Activated CD8-positive, alpha-beta memory T cell treated with anti-CD3 and anti-CD28 coated beads for 4 hours (primary cell): Measurements from ENCODE around the gene LRBA.
"Not testable (repeated sequence)": the region's sequence is repeated elsewhere in the genome, so short reads cannot be mapped to it uniquely, and the experiment has no call there.

Experiments
- DNase-seq, 2 donors: peaks; one replicate each; pipeline ENCODE4 v3.0.0-alpha.2; 2020; ENCODE audit warnings: low read depth in 2 of 2

LRBA gene

GRCh38 chr4:150743564-150744342, 271.3 kb downstream of the LRBA start:
- no peak for DNase-seq

DNA sequence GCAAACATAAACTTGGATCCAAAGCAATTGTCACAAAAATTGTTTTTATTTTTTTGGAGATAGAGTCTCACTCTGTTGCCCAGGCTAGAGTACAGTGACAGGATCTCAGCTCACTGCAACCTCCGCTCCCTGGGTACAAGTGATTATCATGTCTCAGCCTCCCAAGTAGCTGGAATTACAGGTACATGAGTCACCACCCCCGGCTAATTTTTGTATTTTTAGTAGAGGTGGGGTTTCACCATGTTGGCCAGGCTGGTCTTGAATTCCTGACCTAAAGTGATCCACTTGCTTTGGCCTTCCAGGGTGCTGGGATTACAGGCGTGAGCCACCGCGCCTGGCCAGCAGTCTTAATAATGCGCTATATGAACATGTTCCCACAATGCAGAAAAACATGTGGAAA, 272.2 kb downstream of the LRBA start:
- DNase-seq: not testable (repeated sequence)

GRCh38 chr4:150739591-150739990, 275.5 kb downstream of the LRBA start:
- no peak for DNase-seq

- no peak for DNase-seq
These were observed 289.0 kb downstream of the LRBA start for GRCh38 chr4:150725957-150726523.

GRCh38 chr4:150723727-150724411, 291.2 kb downstream of the LRBA start:
- no peak for DNase-seq

DNA sequence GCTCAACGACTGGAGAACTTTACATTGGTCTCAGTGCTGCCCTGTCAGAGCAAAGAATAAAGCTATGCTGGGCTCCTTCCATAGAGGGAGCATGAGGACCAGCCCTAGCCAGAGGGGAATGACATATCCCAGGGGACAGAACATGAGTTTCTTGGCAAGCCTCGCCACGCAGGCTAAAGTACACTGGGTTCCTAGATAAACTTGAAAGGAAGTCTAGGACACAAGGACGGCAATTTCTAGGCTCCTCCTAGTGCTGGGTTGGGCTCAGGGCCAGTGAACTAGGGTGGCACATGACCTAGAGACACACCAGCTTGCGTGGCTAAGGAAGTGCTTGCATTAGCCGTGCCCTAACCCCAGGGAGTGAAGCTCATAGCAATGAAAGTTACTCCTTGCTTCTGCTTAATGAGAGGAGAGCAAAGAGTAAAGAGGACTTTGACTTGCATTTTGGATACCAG, 292.1 kb downstream of the LRBA start:
- DNase-seq: no peak

DNA sequence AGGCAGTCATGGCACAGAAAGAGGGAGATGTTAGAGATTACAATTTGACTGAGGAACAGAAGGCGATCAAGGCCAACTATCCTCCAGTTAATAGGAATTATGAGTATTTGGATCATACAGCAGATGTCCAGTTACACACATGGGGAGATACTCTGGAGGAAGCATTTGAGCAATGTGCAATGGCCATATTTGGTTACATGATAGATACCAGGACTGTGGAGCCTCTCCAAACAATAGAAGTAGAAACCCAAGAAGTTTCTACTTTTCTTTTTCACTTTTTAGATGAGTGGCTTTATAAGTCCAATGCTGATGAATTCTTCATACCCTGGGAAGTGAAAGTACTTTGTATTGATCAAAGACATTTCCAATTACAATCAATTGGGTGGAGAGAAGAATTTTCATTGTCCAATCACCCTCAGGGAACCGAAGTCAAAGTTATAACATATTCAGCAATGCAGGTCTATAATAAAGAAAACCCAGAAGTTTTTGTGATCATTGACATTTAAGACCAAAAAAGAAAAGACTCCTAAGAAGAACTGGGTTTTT, 294.0 kb downstream of the LRBA start:
- no peak for DNase-seq

GRCh38 chr4:150717952-150718351, 297.1 kb downstream of the LRBA start:
- DNase-seq: no peak

DNA sequence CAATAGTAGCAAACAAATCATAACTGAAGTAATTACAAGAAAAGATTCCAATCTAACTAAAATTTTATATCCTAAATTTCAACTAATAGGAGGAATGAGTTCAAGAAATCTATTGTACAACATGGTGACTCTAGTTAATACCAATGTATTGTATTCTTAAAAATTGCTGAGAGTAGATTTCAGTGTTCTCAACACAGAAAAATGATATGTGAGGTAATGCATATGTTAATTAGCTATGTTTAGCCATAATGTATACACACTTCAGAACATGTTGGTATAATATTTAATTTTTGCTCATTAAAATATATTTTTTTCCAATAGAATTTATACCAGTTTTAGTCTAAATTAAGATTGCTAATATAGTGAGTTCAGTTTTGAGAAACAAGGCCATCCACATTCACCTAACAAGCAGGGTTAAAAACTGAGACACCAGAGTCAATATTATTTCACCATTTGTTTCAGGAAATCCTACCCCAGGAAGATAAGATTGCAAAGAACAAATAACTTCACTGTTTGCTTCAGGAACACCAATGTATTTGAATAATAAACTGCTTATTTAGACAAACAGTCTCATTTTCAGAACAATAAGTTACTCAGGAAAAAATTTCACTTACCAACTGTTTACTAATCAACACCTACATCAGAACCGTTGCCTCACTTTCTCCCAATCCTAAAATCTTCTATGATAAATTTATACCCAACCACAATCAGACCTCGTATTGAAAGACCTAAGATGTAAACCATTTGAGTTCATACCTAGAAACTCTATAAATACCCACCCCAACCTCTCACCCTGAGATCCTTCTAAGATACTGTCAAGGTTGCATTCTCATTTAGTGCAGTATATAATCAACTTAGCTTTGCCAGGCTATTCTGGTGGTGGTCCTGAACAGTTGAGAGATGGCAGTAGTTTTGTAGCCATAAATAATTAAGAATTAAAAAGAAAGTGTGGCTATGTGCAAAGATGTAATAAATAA, 300.3 kb downstream of the LRBA start:
- no peak for DNase-seq

- no peak for DNase-seq
These were observed 301.8 kb downstream of the LRBA start for GRCh38 chr4:150713251-150713650.

DNA sequence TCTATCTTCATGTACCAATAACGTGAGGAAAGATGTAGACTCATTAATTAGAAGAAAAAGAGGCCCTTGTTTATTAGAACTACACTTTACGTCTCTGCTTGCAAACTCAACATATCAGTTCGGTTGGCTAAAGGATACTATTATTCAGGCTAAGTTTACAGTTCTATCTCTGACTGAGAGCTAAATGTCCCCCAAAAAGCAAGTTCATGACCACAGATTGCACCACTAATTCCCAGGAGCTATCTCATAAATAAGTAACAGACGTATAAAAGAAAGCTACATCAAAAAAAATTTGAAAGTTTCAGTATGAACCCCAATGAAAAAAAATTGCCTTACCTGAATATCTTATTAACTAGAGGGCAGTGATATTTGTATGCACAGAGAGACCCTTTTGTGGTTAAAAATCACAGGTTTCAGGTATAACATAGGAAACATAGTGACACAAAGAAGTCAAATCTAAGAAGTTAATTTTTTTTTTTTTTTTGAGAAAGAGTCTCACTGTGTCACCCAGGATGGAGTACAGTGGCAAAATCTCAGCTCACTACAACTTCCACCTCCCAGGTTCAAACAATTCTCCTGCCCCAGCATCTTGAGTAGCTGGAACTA, 304.2 kb downstream of the LRBA start:
- DNase-seq: no peak

GRCh38 chr4:150708004-150708403, 307.1 kb downstream of the LRBA start:
- DNase-seq: no peak

DNA sequence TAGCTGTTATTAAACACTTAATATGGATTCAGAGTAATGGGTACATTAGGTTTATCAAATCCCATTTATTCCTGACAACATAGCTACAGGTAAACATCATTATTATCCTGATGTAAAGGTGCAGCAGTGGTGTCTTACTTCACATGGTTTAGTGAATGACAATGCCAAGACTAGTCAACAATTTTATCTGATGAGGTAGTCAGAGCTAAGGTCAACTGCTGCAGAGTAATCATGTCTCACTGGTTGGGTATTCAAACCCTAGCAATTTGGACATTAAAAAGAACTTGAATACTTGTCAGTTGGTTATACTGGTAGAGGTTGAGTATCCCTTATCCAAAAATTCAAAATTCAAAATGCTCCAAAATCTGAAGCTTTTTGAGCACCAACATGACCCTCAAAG, 315.5 kb downstream of the LRBA start:
- no peak for DNase-seq

- no peak for DNase-seq
These were observed 319.9 kb downstream of the LRBA start for GRCh38 chr4:150695162-150695561.

- no peak for DNase-seq
These were observed 320.6 kb downstream of the LRBA start for GRCh38 chr4:150694438-150694837.

DNA sequence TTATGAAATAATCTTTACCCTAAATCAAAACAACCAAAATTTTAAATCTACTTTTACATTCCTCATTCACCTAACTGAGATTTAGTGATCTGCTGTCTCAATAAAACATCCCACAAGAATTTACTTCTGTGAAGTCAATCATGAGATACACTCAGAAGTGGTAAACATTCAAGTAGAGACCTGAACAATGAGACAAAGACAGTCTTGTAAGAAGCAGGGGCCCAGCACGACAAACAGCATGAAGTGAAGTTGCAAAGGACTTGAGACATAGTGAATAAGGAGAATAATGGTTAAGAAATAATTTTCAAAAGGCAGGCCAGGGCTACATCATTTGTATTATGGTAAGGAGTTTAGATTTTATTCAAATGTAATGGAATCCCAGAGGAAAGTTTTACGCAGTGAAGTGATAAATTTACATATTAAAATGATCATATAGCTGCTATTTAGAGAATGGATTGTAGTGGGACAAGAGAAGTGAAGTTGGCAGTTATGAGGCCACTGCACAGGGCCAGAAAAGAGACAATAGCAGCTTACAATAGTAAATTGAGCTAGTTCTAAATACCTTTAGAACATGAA, 331.2 kb downstream of the LRBA start:
- no peak for DNase-seq

GRCh38 chr4:150682126-150682525, 333.0 kb downstream of the LRBA start:
- DNase-seq: no peak

- DNase-seq: no peak
These were observed 334.0 kb downstream of the LRBA start for GRCh38 chr4:150681063-150681462.

DNA sequence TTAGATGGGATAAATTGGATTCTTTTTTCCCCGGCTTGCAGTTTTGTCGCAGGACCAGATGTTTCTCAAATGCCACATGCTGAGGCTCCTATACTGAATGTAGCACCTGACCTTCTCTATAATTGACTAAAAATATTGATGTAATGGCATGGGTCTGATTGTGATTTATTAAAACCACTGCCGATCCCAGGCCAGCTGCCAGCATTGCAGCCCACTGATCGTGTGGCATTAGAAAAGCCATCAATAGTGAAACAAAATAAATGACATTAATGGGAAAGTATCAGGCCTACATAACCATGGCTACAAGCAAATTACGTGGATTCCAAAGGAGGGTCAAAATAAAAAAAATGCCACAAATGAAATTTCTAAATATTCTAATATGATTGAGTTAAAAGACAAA, 334.4 kb downstream of the LRBA start:
- no peak for DNase-seq

- no peak for DNase-seq
These were observed 335.2 kb downstream of the LRBA start for GRCh38 chr4:150679765-150680343.
